ENCODE measurements around the gene S100A1. TPM values are rescaled to one million over a fixed set of nuclear protein-coding genes. Genes with fewer than 3 reads are reported as not detected.
"Not testable (repeated sequence)": the region's sequence is repeated elsewhere in the genome, so short reads cannot be mapped to it uniquely, and the experiment has no call there.

Gene S100A1
- total RNA-seq (2021) (0.72 TPM in 1 of 2 replicates, not detected in the other), Bru-seq, nascent RNA (not detected), BruChase-seq, experiment 1, labeled RNA remaining after a 2-hour chase (not detected), BruChase-seq, experiment 2, labeled RNA remaining after a 6-hour chase (not detected)
- long read RNA-seq, result 0 reads

- DNase-seq (ENCODE audit: low spot score), result no peak
- BruUV-seq (replicated peaks), result no TSS peak
- no peaks in the 10 kb centered on the region for H3K36me3 ChIP-seq (ENCODE audit: insufficient read depth, low read length, poor library complexity, severe bottlenecking)
- ChIA-PET CTCF (interaction anchor here (0.9 kb wide), 1 partner anchor 95 kb away, joined by 3 read pairs; no protein-coding TSS in a partner anchor), POLR2A (ENCODE audit: low non-redundant PET) (no interaction called here)
- intact Hi-C loops (cut with micrococcal nuclease; ENCODE audit: unreplicated experiment), result no loop called here
- no peaks in the 10 kb centered on the region for H3K9me3 ChIP-seq (ENCODE audit: low read depth, low read length, poor library complexity, severe bottlenecking)
- TF ChIP-seq EZH2 (IDR thresholded peaks at IDR 0.05; ENCODE audit: borderline replicate concordance, low read depth, low read length, poor library complexity, severe bottlenecking), result no peak
- H3K4me1 ChIP-seq (ENCODE audit: insufficient read depth, low read length, poor library complexity, severe bottlenecking), result peaks cover 23% of the 10 kb centered on the region
- peak within 1 kb of the TSS; percentile 38 for H3K4me3 ChIP-seq (ENCODE audit: low read depth, low read length, poor library complexity, severe bottlenecking)
- peak within 1 kb of the TSS; percentile 69 for H3K27ac ChIP-seq (ENCODE audit: low read depth, low read length, poor library complexity, severe bottlenecking)
- H3K27me3 ChIP-seq (replicated peaks; ENCODE audit: insufficient read depth, low read depth, low read length, poor library complexity), result no peaks in the 10 kb centered on the region
Observed at GRCh38 chr1:153627715-153628626, at the start of gene S100A1. TSS of gene S100A1 (plus strand) at chr1:153628434. CDS start at chr1:153630522, 2,088 bp downstream.

GRCh38 chr1:153578490-153578889 is 49.7 kb upstream of the S100A1 start:
- DNase-seq (ENCODE audit: low spot score), result no peak
- Histone ChIP-seq H3K4me1 (ENCODE audit: insufficient read depth, low read length, poor library complexity, severe bottlenecking) (no peaks in the 10 kb centered on the region), H3K4me3 (ENCODE audit: low read depth, low read length, poor library complexity, severe bottlenecking) (no peak overlapping the region), H3K27ac (ENCODE audit: low read depth, low read length, poor library complexity, severe bottlenecking) (no peak overlapping the region), H3K9me3 (ENCODE audit: low read depth, low read length, poor library complexity, severe bottlenecking) (no peaks in the 10 kb centered on the region), H3K27me3 (replicated peaks; ENCODE audit: insufficient read depth, low read depth, low read length, poor library complexity) (no peaks in the 10 kb centered on the region), H3K36me3 (ENCODE audit: insufficient read depth, low read length, poor library complexity, severe bottlenecking) (no peaks in the 10 kb centered on the region)
- intact Hi-C loops (cut with micrococcal nuclease; ENCODE audit: unreplicated experiment), result no loop called here
- POLR2A ChIA-PET (ENCODE audit: low non-redundant PET), result no interaction called here
- CTCF ChIA-PET, result no interaction called here
- TF ChIP-seq CTCF (conservative IDR thresholded peaks at IDR 0.05; ENCODE audit: low read depth, low read length), result no peak
- TF ChIP-seq EZH2 (IDR thresholded peaks at IDR 0.05; ENCODE audit: borderline replicate concordance, low read depth, low read length, poor library complexity, severe bottlenecking), result no peak
- BruUV-seq (replicated peaks), result no TSS peak

DNA sequence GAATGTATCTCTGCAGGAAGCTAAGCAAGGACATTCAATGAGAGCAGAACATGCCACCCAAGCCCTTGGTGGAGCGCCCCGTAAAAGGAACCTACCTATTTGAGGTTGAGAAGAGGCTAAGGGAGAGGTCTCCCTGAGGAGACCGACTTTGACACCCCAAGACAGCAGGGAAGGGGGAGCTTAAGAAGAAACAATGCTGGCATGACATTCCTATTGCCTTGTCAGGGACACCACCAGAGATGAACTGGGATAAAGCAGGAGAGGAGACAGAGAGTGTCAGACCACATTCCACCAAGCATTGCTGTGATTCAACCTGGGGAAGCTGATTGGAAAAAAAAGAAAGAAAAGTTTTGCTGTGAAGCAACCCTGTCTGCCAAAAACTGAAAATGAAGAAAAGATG is 49.3 kb upstream of the S100A1 start:
- no peak overlapping the region for H3K27ac ChIP-seq (ENCODE audit: low read depth, low read length, poor library complexity, severe bottlenecking)

DNA sequence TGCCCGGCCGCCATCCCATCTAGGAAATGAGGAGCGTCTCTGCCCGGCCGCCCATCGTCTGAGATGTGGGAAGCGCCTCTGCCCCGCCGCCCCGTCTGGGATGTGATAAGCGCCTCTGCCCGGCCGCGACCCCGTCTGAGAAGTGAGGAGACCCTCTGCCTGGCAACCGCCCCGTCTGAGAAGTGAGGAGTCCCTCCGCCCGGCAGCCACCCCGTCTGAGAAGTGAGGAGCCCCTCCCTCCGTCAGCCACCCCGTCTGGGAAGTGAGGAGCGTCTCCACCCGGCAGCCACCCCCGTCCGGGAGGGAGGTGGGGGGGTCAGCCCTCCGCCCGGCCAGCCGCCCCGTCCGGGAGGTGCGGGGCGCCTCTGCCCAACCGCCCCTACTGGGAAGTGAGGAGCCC is 45.4 kb upstream of the S100A1 start:
- BruUV-seq (replicated peaks); intact Hi-C loops (cut with micrococcal nuclease; ENCODE audit: unreplicated experiment); CTCF ChIA-PET; H3K27me3 ChIP-seq (replicated peaks; ENCODE audit: insufficient read depth, low read depth, low read length, poor library complexity); H3K27ac ChIP-seq (ENCODE audit: low read depth, low read length, poor library complexity, severe bottlenecking); DNase-seq (ENCODE audit: low spot score); POLR2A ChIA-PET (ENCODE audit: low non-redundant PET); H3K9me3 ChIP-seq (ENCODE audit: low read depth, low read length, poor library complexity, severe bottlenecking); H3K4me1 ChIP-seq (ENCODE audit: insufficient read depth, low read length, poor library complexity, severe bottlenecking); H3K36me3 ChIP-seq (ENCODE audit: insufficient read depth, low read length, poor library complexity, severe bottlenecking); H3K4me3 ChIP-seq (ENCODE audit: low read depth, low read length, poor library complexity, severe bottlenecking): not testable (repeated sequence)

More for the DNA sequence above, 49.3 kb upstream of the S100A1 start:
- intact Hi-C loops (cut with micrococcal nuclease; ENCODE audit: unreplicated experiment), result no loop called here
- DNase-seq (ENCODE audit: low spot score), result no peak
- Histone ChIP-seq H3K36me3 (ENCODE audit: insufficient read depth, low read length, poor library complexity, severe bottlenecking) (no peaks in the 10 kb centered on the region), H3K9me3 (ENCODE audit: low read depth, low read length, poor library complexity, severe bottlenecking) (no peaks in the 10 kb centered on the region), H3K27me3 (replicated peaks; ENCODE audit: insufficient read depth, low read depth, low read length, poor library complexity) (no peaks in the 10 kb centered on the region), H3K4me1 (ENCODE audit: insufficient read depth, low read length, poor library complexity, severe bottlenecking) (no peaks in the 10 kb centered on the region), H3K4me3 (ENCODE audit: low read depth, low read length, poor library complexity, severe bottlenecking) (no peak overlapping the region)
- BruUV-seq (replicated peaks), result no TSS peak
- no peak for TF ChIP-seq EZH2 (IDR thresholded peaks at IDR 0.05; ENCODE audit: borderline replicate concordance, low read depth, low read length, poor library complexity, severe bottlenecking)
- no peak for TF ChIP-seq CTCF (conservative IDR thresholded peaks at IDR 0.05; ENCODE audit: low read depth, low read length)
- POLR2A ChIA-PET (ENCODE audit: low non-redundant PET), result no interaction called here
- CTCF ChIA-PET, result no interaction called here

- H3K9me3 ChIP-seq (ENCODE audit: low read depth, low read length, poor library complexity, severe bottlenecking); H3K36me3 ChIP-seq (ENCODE audit: insufficient read depth, low read length, poor library complexity, severe bottlenecking); H3K27me3 ChIP-seq (replicated peaks; ENCODE audit: insufficient read depth, low read depth, low read length, poor library complexity); DNase-seq (ENCODE audit: low spot score); H3K4me1 ChIP-seq (ENCODE audit: insufficient read depth, low read length, poor library complexity, severe bottlenecking); H3K27ac ChIP-seq (ENCODE audit: low read depth, low read length, poor library complexity, severe bottlenecking); H3K4me3 ChIP-seq (ENCODE audit: low read depth, low read length, poor library complexity, severe bottlenecking); intact Hi-C loops (cut with micrococcal nuclease; ENCODE audit: unreplicated experiment); BruUV-seq (replicated peaks); CTCF ChIA-PET; POLR2A ChIA-PET (ENCODE audit: low non-redundant PET): not testable (repeated sequence)
Observed at GRCh38 chr1:153583514-153583913, 44.7 kb upstream of the S100A1 start.

Data from A673 (cell line).